K562 (cell line): ENCODE data around the gene ZPR1. TPM values are rescaled to one million over a fixed set of nuclear protein-coding genes. Genes with fewer than 3 reads are reported as not detected.

Source experiments
- HDAC1 ChIP-seq, 2 experiments: fragments of 450-650 bp; IDR thresholded peaks; 2 replicates each; pipeline ENCODE4 v1.6.1; 2016 to 2017; ENCODE audit warnings: inconsistent platforms in 1 of 2, mild to moderate bottlenecking in 1 of 2, moderate library complexity in 1 of 2
- NELFE ChIP-seq: IDR thresholded peaks from 2 replicates; pipeline ENCODE4 v1.6.1; 2011; ENCODE audit warnings: mild to moderate bottlenecking; ENCODE audit not compliant: insufficient read depth, insufficient read length
- NONO ChIP-seq, 2 experiments: fragments of 200-400 bp in 1 of 2; fragments of 450-650 bp in 1 of 2; formaldehyde crosslinking in 1 of 2; IDR thresholded peaks; 2 replicates each; pipeline ENCODE4 v1.6.1; 2017; ENCODE audit warnings: low read depth in 2 of 2, mild to moderate bottlenecking in 2 of 2, moderate library complexity in 2 of 2, low read length in 1 of 2
- NUFIP1 ChIP-seq: fragments of 450-650 bp; IDR thresholded peaks from 2 replicates; pipeline ENCODE4 v1.6.1; 2018; ENCODE audit not compliant: partially characterized antibody
- PATZ1 ChIP-seq: fragments of 250-450 bp; sonication (Bioruptor Pico); IDR thresholded peaks from 2 replicates; pipeline ENCODE4 v1.5.0; 2020; ENCODE audit warnings: mild to moderate bottlenecking, borderline replicate concordance
- PHTF2 ChIP-seq: fragments of 250-450 bp; sonication (Bioruptor Pico); IDR thresholded peaks from 2 replicates; pipeline ENCODE4 v1.5.0; 2021; ENCODE audit warnings: mild to moderate bottlenecking
- SIN3B ChIP-seq: fragments of 450-650 bp; IDR thresholded peaks from 2 replicates; pipeline ENCODE4 v1.6.1; 2017; ENCODE audit warnings: low read depth, mild to moderate bottlenecking, moderate library complexity
- SMARCC2 ChIP-seq: fragments of 450-650 bp; IDR thresholded peaks from 2 replicates; pipeline ENCODE4 v1.6.1; 2017; ENCODE audit warnings: antibody characterized with exemption, moderate library complexity, mild to moderate bottlenecking, low read depth
- YY1 ChIP-seq, 3 experiments: IDR thresholded peaks; 2 replicates each; pipeline ENCODE4 v1.6.1; 2011; ENCODE audit warnings: low read length in 2 of 3, mild to moderate bottlenecking in 2 of 3, moderate library complexity in 2 of 3, borderline replicate concordance in 1 of 3, control low read depth in 1 of 3, low read depth in 1 of 3; ENCODE audit not compliant: insufficient read depth in 3 of 3, insufficient replicate concordance in 2 of 3, control insufficient read depth in 1 of 3, insufficient read length in 1 of 3; ENCODE audit errors: extremely low read depth in 1 of 3
- ZFP30 ChIP-seq: fragments of 250-450 bp; sonication (Bioruptor Pico); IDR thresholded peaks from 2 replicates; pipeline ENCODE4 v1.8.0; 2022; ENCODE audit warnings: moderate library complexity, mild to moderate bottlenecking, inconsistent platforms, borderline replicate concordance
- ZNF354B ChIP-seq: fragments of 250-450 bp; sonication (Bioruptor Pico); IDR thresholded peaks from 2 replicates; pipeline ENCODE4 v1.4.0; 2020
- ZNF766 ChIP-seq: fragments of 200-800 bp; sonication (Bioruptor generic); conservative IDR thresholded peaks from 2 replicates; pipeline ENCODE4 v1.6.1; 2016; ENCODE audit warnings: missing genetic modification characterization, missing compliant biosample characterization
- polyA plus RNA-seq, 8 experiments: library from polyadenylated mRNA; depleted of rRNA in 4 of 8; stranded (reverse) in 5 of 8; unstranded in 3 of 8; fragments of >200 nt; fragmentation: Nextera tagmentation in 2 of 8; fragmentation: Illumina TruSeq in 1 of 8; extraction: Ambion mirVana in 2 of 8; extraction: Trizol in 1 of 8; gene quantifications; 2 replicates each; pipeline versions ENCODE4 v1.2.1 to v1.2.3, GENCODE V29; 2011 to 2014; ENCODE audit warnings: inconsistent platforms in 1 of 8, missing spikeins in 1 of 8
- total RNA-seq, 7 experiments: library from RNA; depleted of rRNA in 6 of 7; stranded (reverse); fragments of >200 nt in 6 of 7; fragmentation: Illumina TruSeq in 2 of 7; extraction: Trizol in 2 of 7; gene quantifications; 2 replicates each; pipeline versions ENCODE4 v1.2.1 to v1.2.3, GENCODE V29; 2011 to 2021; ENCODE audit warnings: low replicate concordance in 1 of 7
- TF ChIP-seq, protein P1 (sequence below): fragments of 150-350 bp; IDR thresholded peaks from 2 replicates; pipeline ENCODE4 v1.6.1; 2014; ENCODE audit warnings: low read depth, mild to moderate bottlenecking, low read length, borderline replicate concordance

ZPR1 gene
- total and polyA plus RNA-seq, 9 of the 15 experiments (the other 6 are each of a cell fraction or from before 2014, with no cell fraction given), result 13.0 to 120 (median 83.8) TPM

GRCh38 chr11:116772443-116773202 is 15.2 kb downstream of the ZPR1 start, which contains the start of gene BUD13 (continued):
- TF ChIP-seq, protein P1, sequence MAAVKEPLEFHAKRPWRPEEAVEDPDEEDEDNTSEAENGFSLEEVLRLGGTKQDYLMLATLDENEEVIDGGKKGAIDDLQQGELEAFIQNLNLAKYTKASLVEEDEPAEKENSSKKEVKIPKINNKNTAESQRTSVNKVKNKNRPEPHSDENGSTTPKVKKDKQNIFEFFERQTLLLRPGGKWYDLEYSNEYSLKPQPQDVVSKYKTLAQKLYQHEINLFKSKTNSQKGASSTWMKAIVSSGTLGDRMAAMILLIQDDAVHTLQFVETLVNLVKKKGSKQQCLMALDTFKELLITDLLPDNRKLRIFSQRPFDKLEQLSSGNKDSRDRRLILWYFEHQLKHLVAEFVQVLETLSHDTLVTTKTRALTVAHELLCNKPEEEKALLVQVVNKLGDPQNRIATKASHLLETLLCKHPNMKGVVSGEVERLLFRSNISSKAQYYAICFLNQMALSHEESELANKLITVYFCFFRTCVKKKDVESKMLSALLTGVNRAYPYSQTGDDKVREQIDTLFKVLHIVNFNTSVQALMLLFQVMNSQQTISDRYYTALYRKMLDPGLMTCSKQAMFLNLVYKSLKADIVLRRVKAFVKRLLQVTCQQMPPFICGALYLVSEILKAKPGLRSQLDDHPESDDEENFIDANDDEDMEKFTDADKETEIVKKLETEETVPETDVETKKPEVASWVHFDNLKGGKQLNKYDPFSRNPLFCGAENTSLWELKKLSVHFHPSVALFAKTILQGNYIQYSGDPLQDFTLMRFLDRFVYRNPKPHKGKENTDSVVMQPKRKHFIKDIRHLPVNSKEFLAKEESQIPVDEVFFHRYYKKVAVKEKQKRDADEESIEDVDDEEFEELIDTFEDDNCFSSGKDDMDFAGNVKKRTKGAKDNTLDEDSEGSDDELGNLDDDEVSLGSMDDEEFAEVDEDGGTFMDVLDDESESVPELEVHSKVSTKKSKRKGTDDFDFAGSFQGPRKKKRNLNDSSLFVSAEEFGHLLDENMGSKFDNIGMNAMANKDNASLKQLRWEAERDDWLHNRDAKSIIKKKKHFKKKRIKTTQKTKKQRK, result no peak
- TF ChIP-seq SIN3B (peak; percentile 89), NELFE (no peak), HDAC1 (IDR thresholded peaks at IDR 0.05) (peak in 1 of 2 experiments; percentile 66; a peak in 1 of 4 replicates), NUFIP1 (no peak), ZNF766 (CRISPR knock-in tag) (no peak; the same call in 1 of the 2 replicates), PATZ1 (CRISPR knock-in tag) (no peak), YY1 (IDR thresholded peaks at IDR 0.05; ENCODE audit: borderline replicate concordance in 1 of 3, control insufficient read depth in 1 of 3, extremely low read depth in 1 of 3, insufficient read depth in 3 of 3, insufficient read length in 1 of 3, insufficient replicate concordance in 2 of 3, low read depth in 1 of 3, low read length in 2 of 3) (peak; percentile 69 to 96 (median 91)), ZNF354B (CRISPR knock-in tag) (no peak), SMARCC2 (no peak), ZFP30 (CRISPR knock-in tag) (no peak), NONO (IDR thresholded peaks at IDR 0.05; ENCODE audit: low read depth in 2 of 2, low read length in 1 of 2) (peak; percentile 43 to 94; a peak in 3 of 4 replicates), PHTF2 (CRISPR knock-in tag) (no peak)
